IMR-90 (cell line): Measurements from ENCODE around the gene SLC25A51. TPM values are rescaled to one million over a fixed set of nuclear protein-coding genes. Genes with fewer than 3 reads are reported as not detected.
"Not testable (repeated sequence)": the region's sequence is repeated elsewhere in the genome, so short reads cannot be mapped to it uniquely, and the experiment has no call there.

Source experiments
- ATAC-seq: fragments of 200-7000 bp; cut with Tn5 transposase; 2 replicates; pipeline ENCODE4 v1.9.1; 2020; ENCODE audit warnings: low read depth, mild to moderate bottlenecking, moderate library complexity
- BruUV-seq: library from RNA; stranded (reverse); fragments of 400-500 nt; replicated peaks from 2 replicates; lab custom pipeline; 2021; lab: Mats Ljungman, UMichigan
- CTCF ChIA-PET: fragments of 300-600 bp; formaldehyde crosslinking; extraction: SDS; loops from one replicate; lab custom pipeline; 2021; ENCODE audit warnings: antibody characterized with exemption; lab: Yijun Ruan, JAX
- POLR2A ChIA-PET: fragments of 300-600 bp; sonication (Branson Sonifier 250); formaldehyde crosslinking; loops from one replicate; lab custom pipeline; 2022; ENCODE audit warnings: antibody characterized with exemption; ENCODE audit not compliant: unreplicated experiment; lab: Charles Lee
- DNase-seq: peaks from one replicate; pipeline ENCODE4 v3.0.0; 2013
- H2AFZ ChIP-seq: replicated peaks from 2 replicates; pipeline ENCODE3; 2013; ENCODE audit warnings: low read length, mild to moderate bottlenecking; ENCODE audit not compliant: poor library complexity
- H2AK5ac ChIP-seq: 2 replicates; pipeline ENCODE4 v1.6.1; 2013; ENCODE audit warnings: low read depth, low read length, inconsistent platforms
- H2AK9ac ChIP-seq: replicated peaks from 2 replicates; pipeline ENCODE3; 2013; ENCODE audit warnings: mild to moderate bottlenecking, low read depth, low read length, moderate library complexity; ENCODE audit not compliant: poor library complexity
- H2BK120ac ChIP-seq: 2 replicates; pipeline ENCODE4 v1.6.1; 2013; ENCODE audit warnings: low read depth, low read length, inconsistent platforms
- H2BK15ac ChIP-seq: 3 replicates; pipeline ENCODE4 v1.6.1; 2013; ENCODE audit warnings: low read depth, low read length, inconsistent platforms
- H2BK20ac ChIP-seq: 2 replicates; pipeline ENCODE4 v1.6.1; 2013; ENCODE audit warnings: low read depth, mild to moderate bottlenecking, inconsistent platforms, low read length, moderate library complexity
- H2BK5ac ChIP-seq: 2 replicates; pipeline ENCODE4 v1.6.1; 2013; ENCODE audit warnings: mild to moderate bottlenecking, low read depth, low read length, inconsistent platforms; ENCODE audit not compliant: poor library complexity, severe bottlenecking
- H3K14ac ChIP-seq: replicated peaks from 2 replicates; pipeline ENCODE4 v1.6.1; 2013; ENCODE audit warnings: low read depth, low read length, inconsistent platforms
- H3K18ac ChIP-seq: 2 replicates; pipeline ENCODE4 v1.6.1; 2013; ENCODE audit warnings: low read depth, low read length, control low read depth
- H3K23ac ChIP-seq: 2 replicates; pipeline ENCODE4 v1.6.1; 2013; ENCODE audit warnings: low read depth, low read length, inconsistent platforms
- H3K27ac ChIP-seq: 2 replicates; pipeline ENCODE4 v1.5.1; 2013; ENCODE audit warnings: mild to moderate bottlenecking, control low read depth, low read length; ENCODE audit not compliant: insufficient read depth
- H3K27me3 ChIP-seq: 2 replicates; pipeline ENCODE4 v1.6.1; 2013; ENCODE audit warnings: low read length; ENCODE audit not compliant: control insufficient read depth, insufficient read depth
- H3K36me3 ChIP-seq: 2 replicates; pipeline ENCODE4 v1.6.1; 2013; ENCODE audit warnings: low read length, mixed read lengths; ENCODE audit not compliant: control insufficient read depth, insufficient read depth
- H3K4ac ChIP-seq: 2 replicates; pipeline ENCODE4 v1.6.1; 2013; ENCODE audit warnings: low read depth, low read length, inconsistent platforms
- H3K4me1 ChIP-seq: 2 replicates; pipeline ENCODE4 v1.6.1; 2013; ENCODE audit warnings: low read length, mixed read lengths; ENCODE audit not compliant: control insufficient read depth, insufficient read depth
- H3K4me2 ChIP-seq: 2 replicates; pipeline ENCODE4 v1.6.1; 2013; ENCODE audit warnings: low read depth, mild to moderate bottlenecking, control low read depth, low read length, moderate library complexity
- H3K4me3 ChIP-seq: 2 replicates; pipeline ENCODE4 v1.5.1; 2013; ENCODE audit warnings: low read depth, mild to moderate bottlenecking, control low read depth, low read length, moderate library complexity; ENCODE audit not compliant: insufficient read depth
- H3K56ac ChIP-seq: 2 replicates; pipeline ENCODE4 v1.6.1; 2013; ENCODE audit warnings: low read length, inconsistent platforms; ENCODE audit not compliant: insufficient read depth; ENCODE audit errors: extremely low read depth
- H3K79me1 ChIP-seq, 2 experiments: 2 replicates each; pipeline ENCODE4 v1.6.1; 2013; ENCODE audit warnings: low read length in 2 of 2, inconsistent platforms in 1 of 2, low read depth in 1 of 2
- H3K9ac ChIP-seq: 2 replicates; pipeline ENCODE4 v1.6.1; 2013; ENCODE audit warnings: low read depth, low read length, control low read depth
- H3K9me1 ChIP-seq: 2 replicates; pipeline ENCODE4 v1.6.1; 2013; ENCODE audit warnings: low read length, inconsistent platforms; ENCODE audit not compliant: insufficient read depth
- H3K9me3 ChIP-seq: 2 replicates; pipeline ENCODE4 v1.6.1; 2013; ENCODE audit warnings: low read length; ENCODE audit not compliant: control insufficient read depth, insufficient read depth
- H4K20me1 ChIP-seq: 2 replicates; pipeline ENCODE4 v1.6.1; 2013; ENCODE audit warnings: low read length, inconsistent platforms; ENCODE audit not compliant: insufficient read depth
- H4K5ac ChIP-seq: 2 replicates; pipeline ENCODE4 v1.6.1; 2013; ENCODE audit warnings: mild to moderate bottlenecking, low read depth, low read length, control low read depth
- H4K8ac ChIP-seq, 2 experiments: 2 replicates each; pipeline ENCODE4 v1.6.1; 2013; ENCODE audit warnings: low read depth in 2 of 2, low read length in 2 of 2, control low read depth in 1 of 2, inconsistent platforms in 1 of 2
- H4K91ac ChIP-seq: 2 replicates; pipeline ENCODE4 v1.6.1; 2013; ENCODE audit warnings: low read depth, low read length, inconsistent platforms; ENCODE audit not compliant: insufficient read depth
- CTCF ChIP-seq: conservative IDR thresholded peaks from 2 replicates; pipeline ENCODE4 v1.5.1; 2012; ENCODE audit warnings: mild to moderate bottlenecking, low read depth, low read length, improper control_type of control experiment
- MAFK ChIP-seq: IDR thresholded peaks from 2 replicates; pipeline ENCODE4 v1.6.1; 2012; ENCODE audit warnings: low read depth, low read length, improper control_type of control experiment
- MAZ ChIP-seq: IDR thresholded peaks from 2 replicates; pipeline ENCODE4 v1.6.1; 2012; ENCODE audit warnings: low read depth, mild to moderate bottlenecking, low read length, improper control_type of control experiment, moderate library complexity, borderline replicate concordance
- WGBS, 2 experiments: methylation state at CpG; one replicate each; pipeline versions ENCODE4 v1.1.5 to v1.1.7; 2013; ENCODE audit warnings: missing lambda C conversion rate in 2 of 2; ENCODE audit not compliant: insufficient read length in 1 of 2; ENCODE audit errors: extremely low coverage in 2 of 2; 5-methylcytosine and 5-hydroxymethylcytosine counted together
- dilution Hi-C: fragments of 300-500 bp; cut with HindIII; formaldehyde crosslinking; loops from one replicate; pipeline ENCODE4 v1.14.3; 2018; ENCODE audit warnings: low sequenced_read_pairs; ENCODE audit not compliant: unreplicated experiment
- in situ Hi-C: fragments of 300-500 bp; cut with MboI; formaldehyde crosslinking; loops from 3 replicates; pipeline ENCODE4 v1.14.3; 2019; ENCODE audit warnings: low sequenced_read_pairs, inconsistent platforms, mixed read lengths
- intact Hi-C: fragments of 100-400 bp; cut with micrococcal nuclease; formaldehyde crosslinking; loops from 2 replicates; pipeline ENCODE4 v1.10.0; 2022
- polyA plus RNA-seq, 3 experiments: library from polyadenylated mRNA; depleted of rRNA; stranded (reverse); fragments of >200 nt; gene quantifications; 2 replicates each; pipeline ENCODE4 v1.2.3, GENCODE V29; 2012; ENCODE audit warnings: low replicate concordance in 1 of 3
- total RNA-seq: library from RNA; depleted of rRNA; stranded (reverse); fragments of >200 nt; gene quantifications from 2 replicates; pipeline ENCODE4 v1.2.3, GENCODE V29; 2012
- TF ChIP-seq, protein P1 (sequence below): fragments of 150-350 bp; IDR thresholded peaks from 2 replicates; pipeline ENCODE4 v1.6.1; 2017; ENCODE audit warnings: mild to moderate bottlenecking, antibody characterized with exemption, low read length, low read depth

SLC25A51 gene
- total and polyA plus RNA-seq, 2 of the 4 experiments (the other 2 are of a cell fraction) = 14.1 to 81.6 TPM

DNA sequence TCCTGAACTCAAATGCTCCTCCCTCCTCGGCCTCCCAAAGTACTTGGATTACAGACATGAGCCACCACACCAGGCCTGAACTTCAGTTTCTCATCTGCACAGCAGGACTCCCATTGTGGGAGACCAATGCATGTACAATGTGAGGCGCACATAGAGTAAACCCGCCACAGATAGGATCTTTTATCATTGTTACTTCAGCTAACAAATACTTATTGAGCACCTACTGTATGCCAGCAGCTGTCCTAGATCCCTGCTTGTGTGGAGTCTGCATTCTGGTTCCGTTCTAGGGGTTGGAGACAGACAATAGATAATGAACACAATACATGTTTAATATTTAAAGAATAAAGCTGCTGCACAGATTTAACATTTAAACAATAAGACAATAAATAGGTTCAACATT, 6.3 kb upstream of the SLC25A51 start:
- no peak overlapping the region for H2AK5ac ChIP-seq
- POLR2A ChIA-PET = no interaction called here
- dilution Hi-C loops = loop anchor here (25.0 kb wide), 1 partner anchor 477 kb away; the partner anchor contains the start of gene ALDH1B1
- H3K4me2 ChIP-seq = no peak overlapping the region
- no peak overlapping the region for H3K23ac ChIP-seq
- H2BK5ac ChIP-seq = no peak overlapping the region
- H3K4ac ChIP-seq = no peak overlapping the region
- H3K36me3 ChIP-seq = peaks cover 4% of the 10 kb centered on the region
- H3K9ac ChIP-seq = no peak overlapping the region
- H4K5ac ChIP-seq = no peak overlapping the region
- ATAC-seq (no peak), DNase-seq (no peak)
- H2AK9ac ChIP-seq = no peak overlapping the region
- no peak overlapping the region for H3K14ac ChIP-seq
- 71% methylated on average over 1 of the region's 4 CpGs; no CpG with 5 or more reads in 1 of the 2 experiments for WGBS, 2 experiments
- CTCF ChIA-PET = interaction anchor here (0.6 to 1.0 kb wide), 3 partner anchors 177 to 354 kb away, joined by 3 read pairs; no protein-coding TSS in a partner anchor
- in situ Hi-C loops = loop anchor here (5.0 kb wide), 3 partner anchors 252 to 452 kb away; no protein-coding TSS in a partner anchor
- peaks cover 11% of the 10 kb centered on the region for H3K4me1 ChIP-seq
- no TSS peak for BruUV-seq
- no peak overlapping the region for H3K4me3 ChIP-seq
- peaks cover 0 to 23% of the 10 kb centered on the region in 2 experiments; a peak in 2 of 4 replicates for H3K79me1 ChIP-seq
- no peak overlapping the region for H3K18ac ChIP-seq
- no peak overlapping the region for H3K27ac ChIP-seq
- H3K9me3 ChIP-seq = no peaks in the 10 kb centered on the region
- no peaks in the 10 kb centered on the region for H3K27me3 ChIP-seq
- no peak overlapping the region for H3K56ac ChIP-seq
- H3K9me1 ChIP-seq = peaks cover 3% of the 10 kb centered on the region; the same call in 1 of the 2 replicates
- H2AFZ ChIP-seq = no peak overlapping the region
- intact Hi-C loops = no loop called here
- no peak overlapping the region for H4K91ac ChIP-seq
- H2BK120ac ChIP-seq = no peak overlapping the region
- no peaks in the 10 kb centered on the region; the same call in 1 of the 2 replicates for H4K20me1 ChIP-seq
- H4K8ac ChIP-seq = no peak overlapping the region
- TF ChIP-seq MAFK (no peak), CTCF (no peak), MAZ (no peak)
- TF ChIP-seq, protein P1, sequence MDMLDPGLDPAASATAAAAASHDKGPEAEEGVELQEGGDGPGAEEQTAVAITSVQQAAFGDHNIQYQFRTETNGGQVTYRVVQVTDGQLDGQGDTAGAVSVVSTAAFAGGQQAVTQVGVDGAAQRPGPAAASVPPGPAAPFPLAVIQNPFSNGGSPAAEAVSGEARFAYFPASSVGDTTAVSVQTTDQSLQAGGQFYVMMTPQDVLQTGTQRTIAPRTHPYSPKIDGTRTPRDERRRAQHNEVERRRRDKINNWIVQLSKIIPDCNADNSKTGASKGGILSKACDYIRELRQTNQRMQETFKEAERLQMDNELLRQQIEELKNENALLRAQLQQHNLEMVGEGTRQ = no peak
- H2BK15ac ChIP-seq = no peak overlapping the region
- H2BK20ac ChIP-seq = no peak overlapping the region

DNA sequence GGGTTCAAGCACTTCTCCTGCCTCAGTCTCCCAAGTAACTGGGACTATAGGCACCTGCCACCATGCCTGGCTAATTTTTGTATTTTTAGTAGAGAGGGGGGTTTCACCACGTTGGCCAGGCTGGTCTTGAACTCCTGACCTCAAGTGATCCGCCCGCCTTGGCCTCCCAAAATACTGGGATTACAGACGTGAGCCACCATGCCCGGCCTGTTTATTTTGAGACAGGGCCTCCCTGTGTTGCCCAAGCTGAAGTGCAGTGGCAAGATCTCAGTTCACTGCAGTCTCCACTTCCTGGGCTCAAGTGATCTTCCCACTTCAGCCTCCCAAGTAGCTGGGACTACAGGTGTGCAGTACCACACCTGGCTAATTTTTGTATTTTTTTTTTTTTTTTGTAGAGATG, 5.9 kb upstream of the SLC25A51 start:
- H3K9ac ChIP-seq, H2AK5ac ChIP-seq, H3K4ac ChIP-seq, H3K27me3 ChIP-seq, DNase-seq, H4K20me1 ChIP-seq, H2BK15ac ChIP-seq, BruUV-seq, H3K56ac ChIP-seq, H3K4me2 ChIP-seq, intact Hi-C loops, H4K5ac ChIP-seq, H4K91ac ChIP-seq, H3K36me3 ChIP-seq, H2BK5ac ChIP-seq, ATAC-seq, H3K14ac ChIP-seq, H3K18ac ChIP-seq, H2AK9ac ChIP-seq, POLR2A ChIA-PET, H3K23ac ChIP-seq, H2BK120ac ChIP-seq, H3K9me1 ChIP-seq, H2AFZ ChIP-seq, H3K9me3 ChIP-seq, H3K27ac ChIP-seq, H4K8ac ChIP-seq, H2BK20ac ChIP-seq, H3K4me3 ChIP-seq: not testable (repeated sequence)
- in situ Hi-C loops (loop anchor here (5.0 to 10.0 kb wide), 4 partner anchors 252 to 452 kb away; no protein-coding TSS in a partner anchor), dilution Hi-C loops (loop anchor here (25.0 kb wide), 1 partner anchor 477 kb away; the partner anchor contains the start of gene ALDH1B1)
- peaks cover 12% of the 10 kb centered on the region for H3K4me1 ChIP-seq
- H3K79me1 ChIP-seq = peaks cover 0 to 23% of the 10 kb centered on the region in 2 experiments; a peak in 2 of 4 replicates
- 100% methylated on average over 1 of the region's 5 CpGs; no CpG with 5 or more reads in 1 of the 2 experiments for WGBS, 2 experiments
- CTCF ChIA-PET = interaction anchor here (0.6 kb wide), 2 partner anchors 311 to 354 kb away, joined by 3 read pairs; no protein-coding TSS in a partner anchor
